SJSA1 (cell line): ENCODE results near the gene PDE9A. TPM values are rescaled to one million over a fixed set of nuclear protein-coding genes. Genes with fewer than 3 reads are reported as not detected.

Experiments used
- DNase-seq, 2 experiments: peaks; one replicate each; pipeline ENCODE4 v3.0.0-alpha.2; 2015 to 2020; ENCODE audit warnings: low spot score in 2 of 2, low read depth in 1 of 2
- H3K27ac ChIP-seq: fragments of 250-450 bp; sonication (Bioruptor Pico); 2 replicates; pipeline ENCODE4 v1.5.1; 2020; ENCODE audit warnings: mild to moderate bottlenecking, moderate library complexity
- H3K27me3 ChIP-seq: fragments of 250-450 bp; sonication (Bioruptor Pico); replicated peaks from 2 replicates; pipeline ENCODE4 v1.5.1; 2020; ENCODE audit warnings: mild to moderate bottlenecking, moderate library complexity
- H3K36me3 ChIP-seq: fragments of 250-450 bp; sonication (Bioruptor Pico); 2 replicates; pipeline ENCODE4 v1.5.1; 2020; ENCODE audit warnings: mild to moderate bottlenecking
- H3K4me1 ChIP-seq: fragments of 250-450 bp; sonication (Bioruptor Pico); replicated peaks from 2 replicates; pipeline ENCODE4 v1.6.1; 2021; ENCODE audit warnings: mild to moderate bottlenecking
- H3K4me3 ChIP-seq: fragments of 250-450 bp; sonication (Bioruptor Pico); 2 replicates; pipeline ENCODE4 v1.5.1; 2020; ENCODE audit warnings: mild to moderate bottlenecking
- H3K9me3 ChIP-seq: fragments of 250-450 bp; sonication (Bioruptor Pico); replicated peaks from 2 replicates; pipeline ENCODE4 v1.5.1; 2020; ENCODE audit warnings: mild to moderate bottlenecking
- total RNA-seq: library from RNA; depleted of rRNA; stranded (reverse); fragments of >200 nt; shearing (Covaris generic); gene quantifications from 2 replicates; pipeline ENCODE4 v1.2.3, GENCODE V29; 2014

PDE9A gene
- total RNA-seq, 1 experiment from 2014 or later: 10.3 TPM

GRCh38 chr21:42670884-42671283 lies 17.5 kb downstream of the PDE9A start:
- no peaks in the 10 kb centered on the region; the same call in 1 of the 2 replicates for H3K27me3 ChIP-seq
- H3K27ac ChIP-seq: no peak overlapping the region
- no peak overlapping the region for H3K4me3 ChIP-seq
- no peaks in the 10 kb centered on the region; the same call in 1 of the 2 replicates for H3K36me3 ChIP-seq
- peaks cover 31% of the 10 kb centered on the region for H3K4me1 ChIP-seq
- H3K9me3 ChIP-seq: no peaks in the 10 kb centered on the region
- DNase-seq: no peak

- H3K27me3 ChIP-seq: no peaks in the 10 kb centered on the region; the same call in 1 of the 2 replicates
- DNase-seq: peak; percentile 64 to 65
Measured at GRCh38 chr21:42671778-42672593, 18.6 kb downstream of the PDE9A start.

GRCh38 chr21:42672699-42673458 lies 19.5 kb downstream of the PDE9A start:
- peak; percentile 78 to 81 for DNase-seq
- H3K36me3 ChIP-seq: no peaks in the 10 kb centered on the region; the same call in 1 of the 2 replicates
- no peaks in the 10 kb centered on the region; the same call in 1 of the 2 replicates for H3K27me3 ChIP-seq

More at GRCh38 chr21:42671778-42672593, 18.6 kb downstream of the PDE9A start:
- no peaks in the 10 kb centered on the region; the same call in 1 of the 2 replicates for H3K36me3 ChIP-seq
- H3K4me1 ChIP-seq: peaks cover 28% of the 10 kb centered on the region
- no peaks in the 10 kb centered on the region for H3K9me3 ChIP-seq
- no peak overlapping the region for H3K4me3 ChIP-seq
- peak overlapping the region; percentile 32 for H3K27ac ChIP-seq

DNA sequence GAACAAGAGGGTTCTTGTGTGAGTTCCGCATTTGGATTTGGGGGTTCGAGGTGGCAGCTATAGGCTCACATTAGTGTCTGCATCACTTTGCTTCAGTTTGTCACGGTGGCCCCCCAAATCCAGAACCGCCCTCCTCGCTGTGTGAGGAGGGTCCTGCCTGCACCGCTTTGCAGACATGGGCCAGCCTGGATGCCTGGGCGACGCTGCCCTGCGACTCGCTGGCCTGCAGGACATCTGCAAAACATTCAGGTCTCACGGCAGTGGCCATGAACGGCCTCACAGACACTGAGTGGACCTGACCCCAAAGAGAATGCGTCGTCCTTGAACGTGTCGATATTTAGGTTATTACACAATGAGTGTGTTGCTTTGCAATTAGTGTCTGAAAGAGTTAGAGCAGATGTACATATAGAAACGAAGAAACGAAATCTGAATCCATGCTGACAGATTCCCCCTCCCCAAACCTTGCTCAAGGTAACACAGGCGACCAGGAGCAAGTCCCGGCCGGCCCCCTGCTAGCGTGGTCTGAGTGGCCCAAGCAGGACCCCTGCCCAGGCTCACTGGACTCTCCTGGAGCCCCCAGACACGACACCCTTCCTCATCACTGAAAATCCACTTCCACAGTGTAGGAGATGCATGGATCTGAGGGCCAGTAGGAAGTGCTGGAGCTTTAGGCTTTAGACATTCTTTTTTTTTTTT lies 20.4 kb downstream of the PDE9A start:
- no peak overlapping the region for H3K4me3 ChIP-seq
- H3K27ac ChIP-seq: no peak overlapping the region
- no peaks in the 10 kb centered on the region; the same call in 1 of the 2 replicates for H3K36me3 ChIP-seq
- DNase-seq: no peak
- H3K4me1 ChIP-seq: peaks cover 40% of the 10 kb centered on the region
- H3K9me3 ChIP-seq: no peaks in the 10 kb centered on the region
- no peaks in the 10 kb centered on the region; the same call in 1 of the 2 replicates for H3K27me3 ChIP-seq

More at GRCh38 chr21:42672699-42673458, 19.5 kb downstream of the PDE9A start:
- peak overlapping the region; percentile 32 for H3K27ac ChIP-seq
- H3K4me3 ChIP-seq: no peak overlapping the region
- H3K4me1 ChIP-seq: peaks cover 35% of the 10 kb centered on the region
- no peaks in the 10 kb centered on the region for H3K9me3 ChIP-seq

GRCh38 chr21:42674351-42674940 lies 21.0 kb downstream of the PDE9A start:
- Histone ChIP-seq H3K4me3 (no peak overlapping the region), H3K27me3 (no peaks in the 10 kb centered on the region; the same call in 1 of the 2 replicates), H3K9me3 (no peaks in the 10 kb centered on the region), H3K27ac (no peak overlapping the region), H3K36me3 (no peaks in the 10 kb centered on the region; the same call in 1 of the 2 replicates), H3K4me1 (peaks cover 40% of the 10 kb centered on the region)
- DNase-seq: no peak

- H3K27ac ChIP-seq: no peak overlapping the region
- no peaks in the 10 kb centered on the region; the same call in 1 of the 2 replicates for H3K36me3 ChIP-seq
- no peaks in the 10 kb centered on the region; the same call in 1 of the 2 replicates for H3K27me3 ChIP-seq
- H3K4me3 ChIP-seq: no peak overlapping the region
- no peaks in the 10 kb centered on the region for H3K9me3 ChIP-seq
- no peak for DNase-seq
- H3K4me1 ChIP-seq: peaks cover 40% of the 10 kb centered on the region
Measured at GRCh38 chr21:42675403-42675802, 22.0 kb downstream of the PDE9A start.

DNA sequence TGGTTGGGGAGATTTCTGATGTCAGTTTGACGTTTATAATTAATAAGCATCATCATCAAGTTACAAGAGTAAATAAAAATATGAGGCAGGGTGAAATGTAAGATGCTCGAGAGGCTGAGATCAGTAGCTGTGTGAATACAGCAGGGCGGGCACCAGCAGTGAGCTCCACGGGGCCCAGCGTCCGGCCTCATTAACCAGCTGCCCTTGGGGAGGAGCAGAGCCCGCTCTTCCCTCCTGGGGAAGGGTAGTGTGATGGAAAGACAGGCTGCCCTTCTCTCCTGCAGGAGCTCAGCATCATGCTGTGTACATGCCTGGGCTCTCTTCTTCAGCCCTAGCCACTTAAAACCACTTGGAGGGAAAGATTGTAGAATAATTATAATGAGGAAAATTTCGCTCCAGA lies 23.4 kb downstream of the PDE9A start:
- no peak overlapping the region for H3K27ac ChIP-seq
- no peaks in the 10 kb centered on the region for H3K9me3 ChIP-seq
- DNase-seq: no peak
- H3K36me3 ChIP-seq: 0 out of 2 replicates have a peak, but pooled peaks cover 4% of the 10 kb centered on the region
- no peak overlapping the region for H3K4me3 ChIP-seq
- H3K4me1 ChIP-seq: peaks cover 42% of the 10 kb centered on the region
- H3K27me3 ChIP-seq: no peaks in the 10 kb centered on the region

DNA sequence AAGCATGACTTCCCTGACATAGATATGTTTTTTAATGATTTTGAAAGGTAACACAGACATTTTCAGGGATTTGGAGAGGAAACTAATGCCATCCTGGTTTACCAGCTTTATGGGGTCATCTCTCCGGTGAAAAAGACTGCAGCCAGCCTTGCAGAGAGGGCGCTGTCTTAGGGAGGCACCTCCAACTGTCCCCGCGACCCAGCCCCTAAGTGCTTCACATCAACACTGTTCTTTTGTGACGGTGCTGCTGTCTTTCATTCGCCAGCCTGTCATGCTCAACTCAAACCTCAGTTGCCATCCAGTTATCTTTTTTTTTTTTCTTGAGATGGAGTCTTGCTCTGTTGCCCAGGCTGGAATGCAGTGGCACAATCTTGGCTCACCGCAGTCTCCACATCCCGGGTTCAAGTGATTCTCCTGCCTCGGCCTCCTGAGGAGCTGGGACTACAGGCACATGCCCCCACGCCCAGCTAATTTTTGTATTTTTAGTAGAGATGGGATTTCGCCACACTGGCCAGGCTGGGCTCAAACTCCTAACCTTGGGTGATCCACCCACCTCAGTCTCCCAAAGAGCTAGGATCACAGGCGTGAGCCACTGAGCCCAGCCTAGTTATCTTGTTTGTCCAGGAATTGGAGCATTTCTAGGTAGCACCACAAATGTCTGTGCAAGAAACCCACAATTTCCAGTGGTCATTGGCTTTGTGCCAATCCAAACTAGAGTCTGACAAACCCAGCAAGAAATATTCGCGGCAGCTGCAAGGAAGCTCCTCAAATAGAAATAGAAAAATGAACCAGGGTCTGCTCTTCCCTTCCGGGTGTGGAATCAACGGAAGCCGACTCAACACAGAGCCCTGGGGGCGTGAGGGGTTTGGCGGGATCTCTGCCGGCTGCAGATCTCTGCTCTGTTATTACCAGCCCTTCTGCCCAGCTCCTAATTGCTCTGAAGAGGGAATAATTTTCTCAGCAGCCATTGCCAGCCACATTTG lies 24.2 kb downstream of the PDE9A start:
- DNase-seq: peak; percentile 54 to 68
- H3K27me3 ChIP-seq: no peaks in the 10 kb centered on the region
- H3K4me3 ChIP-seq: no peak overlapping the region
- peaks cover 37% of the 10 kb centered on the region for H3K4me1 ChIP-seq
- H3K36me3 ChIP-seq: 0 out of 2 replicates have a peak, but pooled peaks cover 4% of the 10 kb centered on the region
- H3K9me3 ChIP-seq: no peaks in the 10 kb centered on the region
- H3K27ac ChIP-seq: no peak overlapping the region

- no peaks in the 10 kb centered on the region for H3K9me3 ChIP-seq
- no peak overlapping the region for H3K4me3 ChIP-seq
- H3K4me1 ChIP-seq: peaks cover 34% of the 10 kb centered on the region
- no peak for DNase-seq
- H3K36me3 ChIP-seq: 0 out of 2 replicates have a peak, but pooled peaks cover 4% of the 10 kb centered on the region
- H3K27me3 ChIP-seq: no peaks in the 10 kb centered on the region
- H3K27ac ChIP-seq: no peak overlapping the region
Measured at GRCh38 chr21:42678618-42679295, 25.3 kb downstream of the PDE9A start.

DNA sequence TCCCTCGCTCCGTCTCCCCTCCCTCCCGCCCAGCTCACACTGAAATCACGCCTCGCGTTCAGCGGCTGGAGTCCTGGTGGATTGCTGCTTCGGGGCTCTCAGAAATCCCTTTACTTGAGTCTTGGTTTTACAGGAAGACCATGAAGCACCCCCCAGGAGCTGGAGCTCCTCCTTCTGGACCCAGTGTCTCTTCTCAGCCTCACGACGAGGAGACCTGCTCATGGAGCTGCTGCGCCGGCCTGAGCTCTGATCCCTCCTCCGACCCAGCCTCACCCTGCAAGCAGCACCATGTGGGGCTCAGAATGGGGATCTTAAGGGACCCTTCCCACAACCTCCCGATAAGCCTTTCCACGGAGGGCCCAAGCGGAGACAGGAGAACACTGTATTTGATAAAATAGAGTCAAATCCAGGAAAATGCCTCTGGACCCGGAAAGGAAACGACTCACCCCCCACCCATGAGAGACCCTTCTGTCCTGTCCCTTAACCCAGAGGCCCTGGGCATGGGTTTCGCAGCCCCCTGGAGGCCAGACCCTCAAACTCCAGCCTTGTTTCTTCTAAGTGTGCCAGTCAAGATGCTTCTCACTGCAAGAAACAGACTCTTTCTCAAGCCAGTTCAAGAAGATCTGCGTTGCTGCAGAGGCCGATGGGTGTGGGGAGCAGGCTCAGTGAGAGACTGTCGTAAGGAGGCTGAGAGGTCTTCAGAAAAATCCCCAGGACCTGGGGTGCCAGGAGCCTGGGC lies 26.1 kb downstream of the PDE9A start:
- 0 out of 2 replicates have a peak, but pooled peaks cover 4% of the 10 kb centered on the region for H3K36me3 ChIP-seq
- no peaks in the 10 kb centered on the region for H3K9me3 ChIP-seq
- no peak overlapping the region for H3K27ac ChIP-seq
- peaks cover 39% of the 10 kb centered on the region for H3K4me1 ChIP-seq
- no peaks in the 10 kb centered on the region for H3K27me3 ChIP-seq
- DNase-seq: no peak
- H3K4me3 ChIP-seq: no peak overlapping the region

DNA sequence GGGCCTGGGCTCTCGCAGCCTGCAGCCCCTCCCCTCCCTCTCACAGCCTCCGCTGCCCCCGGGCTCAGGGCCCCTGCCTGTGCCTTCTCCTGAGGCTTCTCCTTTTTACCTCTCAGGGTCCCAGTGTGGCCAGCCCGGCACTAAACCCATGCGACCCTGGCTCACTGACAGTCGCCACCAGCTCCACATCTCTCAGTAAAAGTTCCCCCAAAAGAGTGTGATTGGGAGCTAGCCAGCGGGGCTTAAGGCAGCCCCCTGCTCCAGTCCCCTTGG lies 26.6 kb downstream of the PDE9A start:
- Histone ChIP-seq H3K36me3 (0 out of 2 replicates have a peak, but pooled peaks cover 4% of the 10 kb centered on the region), H3K27me3 (no peaks in the 10 kb centered on the region)

More for the DNA sequence above, 26.6 kb downstream of the PDE9A start:
- no peak overlapping the region for H3K27ac ChIP-seq
- H3K4me1 ChIP-seq: peaks cover 45% of the 10 kb centered on the region
- no peak for DNase-seq
- H3K9me3 ChIP-seq: no peaks in the 10 kb centered on the region
- no peak overlapping the region for H3K4me3 ChIP-seq
